Ovary (tissue), 9 donors: ENCODE measurements around the gene TRMT2A. TPM values are rescaled to one million over a fixed set of nuclear protein-coding genes. Genes with fewer than 3 reads are reported as not detected.

ENCODE experiments used
- DNase-seq, 5 donors: peaks; one replicate each; pipeline ENCODE4 v3.0.0-alpha.2; 2019 to 2020
- H3K27ac ChIP-seq, 2 donors: fragments of 200-600 bp; one replicate each; pipeline versions ENCODE4 v1.5.1 to v1.8.0; 2019 to 2022
- H3K27me3 ChIP-seq: fragments of 200-600 bp; one replicate; pipeline ENCODE4 v1.8.0; 2022
- H3K36me3 ChIP-seq: fragments of 200-600 bp; sonication (generic); one replicate; pipeline ENCODE4 v1.5.1; 2019
- H3K4me1 ChIP-seq: one replicate; pipeline ENCODE4 v1.8.1; 2013; ENCODE audit warnings: mild to moderate bottlenecking, moderate library complexity; ENCODE audit not compliant: insufficient read depth
- H3K4me3 ChIP-seq: fragments of 200-600 bp; sonication (generic); one replicate; pipeline ENCODE4 v1.5.1; 2017
- H3K9me3 ChIP-seq, 2 donors: fragments of 200-600 bp in 1 of 2; sonication (generic) in 1 of 2; one replicate each; pipeline versions ENCODE4 v1.5.1 to v1.8.1; 2013 to 2019; ENCODE audit warnings: mild to moderate bottlenecking in 1 of 2, moderate library complexity in 1 of 2
- EP300 ChIP-seq: sonication (generic); formaldehyde crosslinking; IDR thresholded peaks from one replicate; pipeline ENCODE4 v1.6.1; 2017; ENCODE audit warnings: antibody characterized with exemption
- POLR2A ChIP-seq: fragments of 450-650 bp; IDR thresholded peaks from one replicate; pipeline ENCODE4 v1.6.1; 2017; ENCODE audit warnings: antibody characterized with exemption, mild to moderate bottlenecking, moderate library complexity
- WGBS, 3 donors: extraction: QIAGEN DNeasy Blood & Tissue Kit in 1 of 3; methylation state at CpG; one replicate each; pipeline versions ENCODE4 v1.1.5 to v1.1.7; 2013 to 2017; 5-methylcytosine and 5-hydroxymethylcytosine counted together
- intact Hi-C, 4 donors: fragments of 100-400 bp; cut with DNase I; formaldehyde crosslinking; loops; one replicate each; pipeline versions ENCODE4 v1.11.0 to v1.15.1; 2022 to 2023
- polyA plus RNA-seq, 2 donors: library from polyadenylated mRNA; stranded (reverse); fragments of 200-250 nt in 1 of 2; fragments of 350-450 nt in 1 of 2; fragmentation: Illumina TruSeq in 1 of 2; extraction: RNeasy Lipid Tissue Mini Kit (QIAGEN cat#74804) in 1 of 2; gene quantifications; one replicate each; pipeline ENCODE4 v1.2.3, GENCODE V29; 2013 to 2014
- total RNA-seq, 7 donors: library from RNA; depleted of rRNA in 2 of 7; stranded (reverse); fragments of >200 nt in 2 of 7; fragmentation: NEBNext Ultra II Directional in 3 of 7; extraction: Animal tissue kit (Norgen Biotek cat#: 25700) in 3 of 7; gene quantifications; one replicate each; pipeline versions ENCODE4 v1.1.0 to v1.2.4, GENCODE V29; 2016 to 2023
- TF ChIP-seq, protein P1 (sequence below), 3 donors: fragments of 450-650 bp in 2 of 3; fragments of 200-600 bp in 1 of 3; IDR thresholded peaks; one replicate each; pipeline versions ENCODE4 v1.5.1 to v1.8.0; 2016 to 2022; ENCODE audit warnings: antibody characterized with exemption in 3 of 3, mild to moderate bottlenecking in 1 of 3
- donor health status: DM: no; HTN: no; CAD: no; lungs with moderate emphysema.
- donor health status: DM: no; HTN: no; CAD: no.
- donor health status: Bipolar disorder and iron deficiency.
- donor health status: DM: yes; HTN: yes; CAD: no.
- donor health status: DM: no; HTN: no; CAD: no.
- donor health status: DM: yes; HTN: yes; CAD: no.

TRMT2A gene
- total and polyA plus RNA-seq, 9 donors: 2.8 to 59.7 (median 44.6) TPM

DNA sequence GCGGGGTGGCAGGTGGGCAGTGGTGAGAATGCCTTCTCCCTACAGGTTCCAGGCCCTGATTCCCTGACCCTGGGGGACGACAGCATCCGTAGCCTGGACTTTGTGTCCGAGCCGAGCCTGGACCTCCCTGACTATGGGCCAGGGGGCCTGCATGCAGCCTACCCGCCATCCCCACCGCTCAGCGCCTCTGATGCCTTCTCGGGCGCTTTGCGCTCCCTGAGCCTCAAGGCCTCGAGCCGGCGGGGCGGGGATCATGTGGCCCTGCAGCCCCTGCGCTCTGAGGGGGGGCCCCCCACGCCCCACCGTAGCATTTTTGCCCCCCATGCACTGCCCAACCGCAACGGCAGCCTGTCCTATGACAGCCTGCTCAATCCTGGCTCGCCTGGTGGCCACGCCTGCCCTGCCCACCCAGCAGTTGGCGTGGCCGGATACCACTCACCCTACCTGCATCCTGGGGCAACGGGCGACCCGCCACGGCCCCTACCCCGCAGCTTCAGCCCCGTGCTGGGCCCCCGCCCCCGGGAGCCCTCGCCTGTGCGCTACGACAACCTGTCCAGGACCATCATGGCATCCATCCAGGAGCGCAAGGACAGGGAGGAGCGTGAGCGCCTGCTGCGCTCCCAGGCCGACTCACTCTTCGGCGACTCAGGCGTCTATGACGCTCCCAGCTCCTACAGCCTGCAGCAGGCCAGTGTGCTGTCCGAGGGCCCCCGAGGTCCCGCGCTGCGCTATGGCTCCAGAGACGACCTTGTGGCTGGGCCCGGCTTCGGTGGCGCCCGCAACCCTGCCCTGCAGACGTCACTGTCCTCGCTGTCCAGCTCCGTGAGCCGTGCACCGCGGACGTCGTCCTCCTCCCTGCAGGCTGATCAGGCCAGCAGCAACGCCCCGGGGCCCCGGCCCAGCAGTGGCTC is 25.9 kb upstream of the TRMT2A start:
- no peak for DNase-seq
- TF ChIP-seq EP300 (no peak), POLR2A (no peak)
- TF ChIP-seq, protein P1, sequence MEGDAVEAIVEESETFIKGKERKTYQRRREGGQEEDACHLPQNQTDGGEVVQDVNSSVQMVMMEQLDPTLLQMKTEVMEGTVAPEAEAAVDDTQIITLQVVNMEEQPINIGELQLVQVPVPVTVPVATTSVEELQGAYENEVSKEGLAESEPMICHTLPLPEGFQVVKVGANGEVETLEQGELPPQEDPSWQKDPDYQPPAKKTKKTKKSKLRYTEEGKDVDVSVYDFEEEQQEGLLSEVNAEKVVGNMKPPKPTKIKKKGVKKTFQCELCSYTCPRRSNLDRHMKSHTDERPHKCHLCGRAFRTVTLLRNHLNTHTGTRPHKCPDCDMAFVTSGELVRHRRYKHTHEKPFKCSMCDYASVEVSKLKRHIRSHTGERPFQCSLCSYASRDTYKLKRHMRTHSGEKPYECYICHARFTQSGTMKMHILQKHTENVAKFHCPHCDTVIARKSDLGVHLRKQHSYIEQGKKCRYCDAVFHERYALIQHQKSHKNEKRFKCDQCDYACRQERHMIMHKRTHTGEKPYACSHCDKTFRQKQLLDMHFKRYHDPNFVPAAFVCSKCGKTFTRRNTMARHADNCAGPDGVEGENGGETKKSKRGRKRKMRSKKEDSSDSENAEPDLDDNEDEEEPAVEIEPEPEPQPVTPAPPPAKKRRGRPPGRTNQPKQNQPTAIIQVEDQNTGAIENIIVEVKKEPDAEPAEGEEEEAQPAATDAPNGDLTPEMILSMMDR (IDR thresholded peaks at IDR 0.05): no peak
- intact Hi-C loops: no loop called here
- Histone ChIP-seq H3K27ac (no peak overlapping the region), H3K9me3 (no peaks in the 10 kb centered on the region), H3K4me1 (no peaks in the 10 kb centered on the region), H3K4me3 (no peak overlapping the region), H3K27me3 (no peaks in the 10 kb centered on the region), H3K36me3 (no peaks in the 10 kb centered on the region)
- 89 to 92% (median 90%) methylated on average over 62 to 65 of the region's 65 CpGs for WGBS, 3 donors

DNA sequence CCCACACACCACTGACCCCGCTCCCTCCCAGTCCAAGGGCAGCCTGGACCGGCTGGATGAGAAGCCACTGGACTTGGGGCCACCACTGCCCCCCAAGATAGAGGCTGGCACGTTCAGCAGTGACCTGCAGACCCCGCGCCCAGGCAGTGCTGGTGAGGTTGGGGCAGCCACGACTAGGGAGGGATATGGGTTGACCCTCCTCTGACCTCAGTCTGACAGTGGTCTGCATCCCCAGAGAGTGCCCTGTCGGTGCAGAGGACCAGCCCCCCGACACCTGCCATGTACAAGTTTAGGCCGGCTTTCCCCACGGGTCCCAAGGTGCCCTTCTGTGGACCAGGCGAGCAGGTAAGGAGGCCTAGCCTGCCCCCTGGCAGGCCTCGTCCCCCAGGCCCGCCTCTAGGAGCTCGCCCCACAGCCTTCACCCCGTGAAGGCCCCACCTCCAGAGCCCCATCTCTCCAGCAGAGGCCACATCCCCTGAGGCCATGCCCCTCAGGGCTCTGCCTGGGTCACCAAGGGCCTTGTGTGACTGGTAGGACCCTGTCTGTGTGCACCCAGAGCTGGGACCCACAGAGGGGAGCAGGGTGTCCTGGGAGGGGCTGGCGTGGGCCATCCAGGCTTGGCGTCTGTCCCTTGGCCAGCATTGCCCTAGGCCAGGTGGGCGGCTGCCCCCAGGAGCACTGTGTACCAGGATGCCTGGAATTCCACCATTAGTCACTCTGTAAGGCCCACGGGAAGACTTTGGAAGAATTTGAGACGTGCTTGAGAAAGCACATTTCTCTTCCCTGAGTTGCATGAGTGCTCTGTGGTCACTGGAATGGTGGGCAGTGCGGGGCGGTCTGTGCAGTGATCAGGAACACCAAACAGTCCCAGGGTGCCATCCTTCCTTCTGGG is 24.4 kb upstream of the TRMT2A start:
- no peak overlapping the region for H3K4me3 ChIP-seq
- 73 to 84% (median 77%) methylated on average over 22 of the region's 22 CpGs for WGBS, 3 donors
- no peak for DNase-seq
- no peaks in the 10 kb centered on the region for H3K27me3 ChIP-seq
- H3K4me1 ChIP-seq: peaks cover 8% of the 10 kb centered on the region
- TF ChIP-seq EP300: no peak
- TF ChIP-seq, protein P1 (IDR thresholded peaks at IDR 0.05): no peak
- TF ChIP-seq POLR2A: no peak
- H3K27ac ChIP-seq: no peak overlapping the region
- H3K9me3 ChIP-seq: no peaks in the 10 kb centered on the region
- no peaks in the 10 kb centered on the region for H3K36me3 ChIP-seq
- intact Hi-C loops: no loop called here

DNA sequence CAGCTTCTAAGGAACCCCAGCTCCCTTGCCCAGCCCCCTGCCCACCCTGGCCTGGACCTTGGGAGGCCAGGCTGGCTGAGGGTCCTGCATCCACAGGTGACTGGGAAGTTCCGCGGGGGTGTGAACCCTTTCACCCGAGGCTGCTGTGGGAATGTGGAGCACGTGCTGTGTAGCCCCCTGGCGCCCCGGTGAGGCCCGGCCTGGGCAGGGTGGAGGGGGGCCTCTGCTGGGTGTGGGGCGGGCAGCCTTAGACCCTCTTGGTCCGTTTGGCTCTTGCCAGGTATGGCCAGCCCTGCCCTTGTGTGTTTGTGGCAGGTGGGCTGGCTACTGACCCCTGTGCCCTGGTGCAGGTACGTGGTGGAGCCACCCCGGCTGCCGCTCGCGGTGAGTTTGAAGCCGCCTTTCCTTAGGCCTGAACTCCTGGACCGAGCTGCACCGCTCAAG is 23.5 kb upstream of the TRMT2A start:
- 79 to 87% (median 83%) methylated on average over 16 to 17 of the region's 17 CpGs for WGBS, 3 donors
- Histone ChIP-seq H3K36me3 (no peaks in the 10 kb centered on the region), H3K4me1 (peaks cover 8% of the 10 kb centered on the region), H3K9me3 (no peaks in the 10 kb centered on the region), H3K27ac (no peak overlapping the region), H3K27me3 (no peaks in the 10 kb centered on the region), H3K4me3 (no peak overlapping the region)
- intact Hi-C loops: no loop called here
- no peak for DNase-seq
- no peak for TF ChIP-seq EP300
- TF ChIP-seq, protein P1 (IDR thresholded peaks at IDR 0.05): no peak
- TF ChIP-seq POLR2A: no peak

DNA sequence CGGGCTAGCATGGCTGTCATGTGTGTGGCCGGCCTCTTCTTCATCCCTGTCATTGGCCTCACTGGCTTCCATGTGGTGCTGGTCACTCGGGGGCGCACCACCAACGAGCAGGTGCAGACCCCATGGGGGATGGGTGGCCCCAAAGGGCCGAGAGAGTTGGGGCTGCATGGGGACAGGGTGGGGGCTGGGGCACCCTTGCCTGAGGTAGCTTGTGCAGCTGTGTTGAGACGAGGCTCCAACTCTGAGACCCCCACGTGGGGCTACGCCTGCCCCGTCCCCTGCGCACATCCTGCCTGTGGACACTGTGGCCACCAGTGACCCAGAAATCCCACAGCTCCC is 23.1 kb upstream of the TRMT2A start:
- H3K4me3 ChIP-seq: no peak overlapping the region
- H3K27ac ChIP-seq: no peak overlapping the region
- H3K4me1 ChIP-seq: peaks cover 10% of the 10 kb centered on the region
- intact Hi-C loops: no loop called here
- TF ChIP-seq POLR2A: no peak
- no peak for DNase-seq
- no peaks in the 10 kb centered on the region for H3K9me3 ChIP-seq
- no peaks in the 10 kb centered on the region for H3K36me3 ChIP-seq
- no peaks in the 10 kb centered on the region for H3K27me3 ChIP-seq
- 78 to 91% (median 87%) methylated on average over 7 to 11 of the region's 11 CpGs for WGBS, 3 donors
